Retinal pigment epithelial cell (primary cell): ENCODE results near the gene NCAN.

Source experiments
- DNase-seq: peaks from one replicate; pipeline ENCODE4 v3.0.0-alpha.2; 2010; ENCODE audit warnings: low read depth
- H3K4me3 ChIP-seq: 2 replicates; pipeline ENCODE4 v1.5.1; 2011; ENCODE audit warnings: mild to moderate bottlenecking, low read length, control low read depth, moderate library complexity
- CTCF ChIP-seq: conservative IDR thresholded peaks from 2 replicates; pipeline ENCODE4 v1.5.1; 2011; ENCODE audit warnings: low read depth, low read length, control low read depth, inconsistent platforms

The NCAN gene

DNA sequence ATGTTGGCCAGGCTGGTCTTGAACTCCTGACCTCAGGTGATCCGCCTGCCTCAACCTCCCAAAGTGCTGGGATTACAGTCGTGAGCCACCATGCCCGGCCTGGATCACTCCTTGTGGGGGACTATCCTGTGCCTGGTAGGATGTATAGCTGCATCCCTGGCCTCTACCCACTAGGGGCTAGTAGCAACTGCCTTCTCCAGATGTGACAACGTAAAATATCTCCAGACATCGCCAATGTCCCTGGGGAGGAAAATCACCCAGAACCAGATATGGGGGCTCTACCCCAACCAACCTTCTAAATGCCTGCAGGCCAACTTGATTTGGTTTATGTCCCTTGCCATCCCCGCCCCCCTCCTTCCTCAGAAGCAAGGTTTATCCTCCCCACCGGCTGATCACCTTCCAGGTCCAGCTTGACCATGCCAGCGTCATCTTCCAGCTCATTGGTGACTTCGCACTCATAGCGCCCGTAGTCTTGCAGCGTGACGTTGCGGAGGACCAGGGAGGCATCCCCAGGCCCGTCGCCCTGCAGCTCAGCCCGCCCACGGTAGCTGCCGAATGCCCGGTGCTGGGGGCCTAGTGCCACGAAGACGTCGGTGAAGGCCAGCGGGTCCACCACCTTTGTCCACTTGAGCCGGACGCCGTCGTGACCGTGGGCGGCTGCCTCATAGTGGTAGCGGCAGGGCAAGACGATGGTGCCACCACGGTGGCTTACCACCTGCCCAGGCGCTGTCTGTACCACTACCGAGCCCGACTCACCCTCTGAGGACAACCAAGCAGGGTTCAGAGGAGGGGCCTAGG lies 48.9 kb downstream of the NCAN start:
- H3K4me3 ChIP-seq = no peak overlapping the region
- no peak for TF ChIP-seq CTCF
- DNase-seq = no peak

DNA sequence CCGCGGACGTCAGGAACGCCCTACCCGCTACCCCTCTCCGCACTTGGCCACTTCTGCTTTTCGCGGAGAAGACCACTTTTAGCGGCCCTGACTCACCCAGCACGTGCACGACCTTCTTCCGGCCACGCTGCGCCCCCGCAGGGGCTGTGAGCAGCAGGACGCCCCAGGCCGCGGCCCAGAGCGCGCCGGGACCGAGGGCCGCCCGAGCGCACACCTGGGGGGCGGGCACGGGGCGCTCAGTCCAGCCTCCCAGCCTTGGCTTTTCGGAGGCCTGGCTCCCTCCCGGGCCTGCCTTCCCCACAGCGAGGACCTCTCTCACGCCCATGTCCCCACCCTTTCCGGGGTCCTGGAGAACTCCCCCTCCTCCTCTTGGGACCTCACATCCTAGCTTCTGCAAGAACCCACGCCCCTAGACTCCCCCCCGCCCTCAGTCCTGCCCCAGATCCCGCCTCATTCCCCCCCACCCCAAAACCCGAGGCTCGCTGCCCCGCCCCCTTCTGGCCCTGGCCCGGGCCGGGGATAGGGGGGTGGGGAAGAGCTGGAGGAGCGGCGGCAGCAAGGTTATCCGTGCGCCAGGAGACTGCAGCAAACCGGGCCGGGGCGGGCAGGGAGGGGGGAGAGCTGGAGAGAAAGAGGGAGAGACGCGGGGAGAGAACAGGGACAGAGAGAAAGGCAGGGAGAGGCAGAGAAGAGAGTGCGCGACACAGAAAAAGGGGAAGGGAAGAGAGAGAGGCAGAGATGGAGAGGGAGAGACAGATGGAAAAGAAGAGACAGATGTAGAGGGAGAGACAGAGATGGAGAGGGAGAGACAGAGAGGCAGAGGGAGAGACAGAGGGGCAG lies 49.8 kb downstream of the NCAN start:
- no peak for TF ChIP-seq CTCF
- H3K4me3 ChIP-seq = peak overlapping the region; percentile 10
- DNase-seq = no peak

DNA sequence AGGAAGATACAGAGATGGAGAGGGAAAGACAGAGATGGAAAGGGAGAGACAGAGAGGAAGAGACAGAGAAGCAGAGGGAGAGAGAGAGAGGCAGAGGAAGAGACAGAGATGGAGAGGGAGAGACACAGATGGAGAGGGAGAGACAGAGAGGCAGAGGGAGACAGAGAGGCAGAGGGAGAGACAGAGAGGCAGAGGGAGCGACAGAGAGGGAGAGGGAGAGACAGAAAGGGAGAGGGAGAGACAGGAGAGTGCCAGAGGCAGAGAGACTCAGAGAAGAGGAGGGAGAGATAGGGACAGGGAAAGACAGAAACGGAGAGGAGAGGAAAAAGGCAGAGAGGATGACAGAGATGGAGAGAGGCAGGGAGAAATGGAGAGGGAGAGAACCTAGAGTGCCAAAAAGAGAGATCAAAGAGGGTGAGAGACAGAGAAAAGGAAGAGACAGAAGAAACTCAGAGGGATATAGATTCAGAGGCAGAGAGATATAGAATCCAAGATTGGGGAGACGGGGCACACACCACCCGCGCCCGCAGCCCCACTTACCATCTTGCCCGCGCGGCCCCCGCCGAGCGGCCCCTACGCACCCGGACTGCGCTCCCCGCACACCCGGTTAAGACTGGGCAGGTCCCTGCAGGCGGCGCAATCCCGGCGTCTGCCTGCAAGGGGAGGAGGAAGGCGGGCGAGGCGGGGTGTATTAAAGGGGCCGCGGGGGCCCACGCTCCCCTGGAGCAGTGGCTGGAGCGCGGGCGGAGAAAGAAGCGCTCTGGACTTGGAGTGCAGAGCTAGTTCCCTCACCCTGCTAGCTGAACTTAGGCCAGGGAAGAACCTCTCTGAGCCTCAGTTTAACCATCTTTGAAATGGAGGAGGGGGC lies 50.7 kb downstream of the NCAN start:
- TF ChIP-seq CTCF = no peak
- no peak for DNase-seq
- H3K4me3 ChIP-seq = no peak overlapping the region

DNA sequence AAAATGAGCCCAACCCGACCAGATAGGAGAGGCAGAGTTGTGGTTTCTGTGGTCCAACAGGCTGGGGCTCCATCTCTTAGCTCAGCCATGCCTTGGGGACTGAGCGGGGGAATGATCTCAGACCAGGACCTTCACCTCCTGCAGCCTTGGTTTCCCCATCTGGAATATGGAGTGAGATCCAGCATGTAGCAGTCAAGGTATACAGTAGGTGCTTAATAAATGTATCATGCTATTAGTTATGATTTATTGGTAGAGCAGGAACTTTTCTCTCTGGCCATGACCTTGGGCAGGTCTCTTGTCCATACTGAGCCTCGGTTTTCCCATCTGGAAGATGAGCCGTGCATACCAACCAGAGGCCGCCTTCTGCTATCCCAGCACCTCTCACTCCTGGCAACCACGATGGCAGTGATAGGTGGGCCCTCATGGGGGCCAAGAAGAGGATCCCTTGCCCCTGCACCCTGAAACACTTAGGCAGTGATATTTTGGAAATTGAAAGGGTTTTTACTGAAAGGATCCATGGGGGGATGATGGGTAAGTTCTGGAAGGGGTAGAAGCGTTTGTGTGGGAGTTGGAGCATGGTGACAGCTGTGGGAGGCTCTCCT lies 52.2 kb downstream of the NCAN start:
- no peak for TF ChIP-seq CTCF
- H3K4me3 ChIP-seq = no peak overlapping the region
- no peak for DNase-seq

DNA sequence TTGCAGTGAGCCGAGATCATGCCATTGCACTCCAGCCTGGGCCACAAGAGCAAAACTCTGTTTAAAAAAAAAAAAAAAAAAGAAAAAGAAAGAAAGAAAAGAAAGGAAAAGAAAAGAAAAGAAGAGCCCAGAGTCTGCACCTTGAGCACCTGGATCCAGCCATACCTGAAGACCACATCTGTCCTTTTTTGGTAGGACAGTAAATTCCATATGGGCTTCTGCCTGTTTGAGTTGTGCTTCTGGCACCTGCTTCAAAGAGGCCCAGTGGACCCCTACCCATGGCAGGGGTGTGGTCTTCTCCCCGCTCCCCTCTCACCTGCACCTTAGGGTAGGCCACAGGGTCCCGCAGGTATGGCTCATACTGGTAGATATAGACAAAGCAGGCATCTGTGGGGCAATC lies 55.5 kb downstream of the NCAN start:
- no peak for TF ChIP-seq CTCF
- no peak for DNase-seq
- no peak overlapping the region for H3K4me3 ChIP-seq

DNA sequence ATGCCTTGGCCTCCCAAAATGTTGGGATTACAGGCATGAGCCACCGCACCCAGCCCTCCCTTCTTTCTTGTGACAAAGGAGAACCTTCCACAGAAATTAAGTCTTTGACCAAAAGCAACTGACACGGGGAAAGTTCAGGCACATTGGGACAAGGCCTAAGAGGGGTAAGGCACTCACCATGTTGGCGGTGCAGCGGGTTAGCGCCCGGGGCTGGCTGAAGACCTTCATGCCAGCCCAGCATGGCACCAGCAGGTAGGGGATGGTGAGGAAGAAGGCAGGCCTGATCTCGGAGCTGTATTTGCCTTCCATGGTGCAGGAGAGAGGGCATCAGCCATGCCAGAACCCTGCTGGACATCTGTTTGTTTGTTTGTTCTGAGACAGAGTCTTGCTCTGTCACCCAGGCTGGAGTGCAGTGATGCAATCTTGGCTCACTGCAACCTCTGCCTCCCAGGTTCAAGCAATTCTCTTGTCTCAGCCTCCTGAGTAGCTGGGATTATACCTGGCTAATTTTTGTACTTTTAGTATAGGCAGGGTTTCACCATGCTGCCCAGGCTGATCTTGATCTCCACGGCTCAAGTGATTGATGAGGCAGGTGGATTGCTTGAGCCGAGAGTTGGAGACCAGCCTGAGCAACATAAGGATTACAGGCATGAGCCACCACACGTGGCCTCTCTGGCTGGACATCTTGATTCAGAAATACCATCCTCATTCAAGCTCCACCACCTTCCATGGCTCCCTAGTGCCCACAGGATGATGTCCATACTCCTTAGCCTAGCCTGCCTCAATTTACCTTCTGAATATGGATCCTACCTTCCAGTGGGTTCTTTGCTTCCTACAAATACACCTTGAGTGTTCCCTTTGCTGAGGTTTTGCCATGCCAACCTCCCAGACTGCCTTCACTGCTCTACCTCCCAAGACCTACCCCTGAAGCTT lies 57.0 kb downstream of the NCAN start:
- DNase-seq = no peak
- H3K4me3 ChIP-seq = no peak overlapping the region
- no peak for TF ChIP-seq CTCF
